ENCODE data around the gene TMF1. TPM values are rescaled to one million over a fixed set of nuclear protein-coding genes. Genes with fewer than 3 reads are reported as not detected.

Gene TMF1
- total and polyA plus RNA-seq, 2 experiments from 2014 or later = 15.8 to 21.3 TPM

- peaks cover 45% of the 10 kb centered on the region for H3K4me1 ChIP-seq (ENCODE audit: insufficient read depth)
- no peaks in the 10 kb centered on the region for H3K9me3 Mint-ChIP-seq
- H3K27ac ChIP-seq (ENCODE audit: low read depth) = peak overlapping the region; percentile 65; the same call in 1 of the 2 replicates
- H3K9me2 ChIP-seq (ENCODE audit: insufficient read depth) = no peaks in the 10 kb centered on the region
- H3K27ac Mint-ChIP-seq = no peak overlapping the region
- H4K20me1 ChIP-seq (replicated peaks; ENCODE audit: insufficient read depth) = no peaks in the 10 kb centered on the region
- peaks cover 43% of the 10 kb centered on the region for H3K4me1 Mint-ChIP-seq
- DNase-seq (ENCODE audit: low spot score) (no peak), ATAC-seq (no peak)
- H3K27me3 ChIP-seq (ENCODE audit: insufficient read depth) = no peaks in the 10 kb centered on the region
- H3K27me3 Mint-ChIP-seq (ENCODE audit: insufficient read depth, low read depth, poor library complexity) = peaks cover 9% of the 10 kb centered on the region
- no peaks in the 10 kb centered on the region for H3K36me3 Mint-ChIP-seq (ENCODE audit: low read depth)
- no peak overlapping the region for H3K4me2 ChIP-seq
- H3K36me3 ChIP-seq (ENCODE audit: insufficient read depth) = no peaks in the 10 kb centered on the region
- no peak overlapping the region for H3K4me3 Mint-ChIP-seq
- no peaks in the 10 kb centered on the region for H3F3A ChIP-seq (replicated peaks; ENCODE audit: low read depth)
- H3K79me2 ChIP-seq (replicated peaks; ENCODE audit: insufficient read depth) = 0 out of 2 replicates have a peak, but pooled peaks cover 24% of the 10 kb centered on the region
- TF ChIP-seq ZNF331 (CRISPR knock-in tag; IDR thresholded peaks at IDR 0.05; ENCODE audit: low read depth) (no peak), STAT1 (IDR thresholded peaks at IDR 0.05; ENCODE audit: unreplicated experiment) (no peak), NANOG (IDR thresholded peaks at IDR 0.05; ENCODE audit: borderline replicate concordance) (no peak), CREB1 (CRISPR knock-in tag; IDR thresholded peaks at IDR 0.05; ENCODE audit: low read depth) (no peak), ETS1 (IDR thresholded peaks at IDR 0.05) (no peak), POLR2AphosphoS5 (IDR thresholded peaks at IDR 0.05; ENCODE audit: low read depth) (no peak), JUNB (IDR thresholded peaks at IDR 0.05; ENCODE audit: unreplicated experiment) (no peak), EZH2 (IDR thresholded peaks at IDR 0.05; ENCODE audit: low read depth, unreplicated experiment) (no peak), EZH2phosphoT487 (IDR thresholded peaks at IDR 0.05; ENCODE audit: unreplicated experiment) (no peak), ZNF462 (CRISPR knock-in tag; IDR thresholded peaks at IDR 0.05) (no peak), ZNF114 (CRISPR knock-in tag; IDR thresholded peaks at IDR 0.05) (no peak), CTCF (conservative IDR thresholded peaks at IDR 0.05; ENCODE audit: low read depth in 2 of 2) (no peak), REST (IDR thresholded peaks at IDR 0.05; ENCODE audit: unreplicated experiment) (no peak)
- H2AFZ ChIP-seq = no peak overlapping the region
- no peak overlapping the region for H3K4me3 ChIP-seq
Measured at GRCh38 chr3:69091389-69092029, 39.4 kb upstream of the TMF1 start.

Measured in GM23338 (cell line).